GM10847 (cell line): ENCODE data around the gene CAMTA1.

Source experiments
- POLR2A ChIP-seq: IDR thresholded peaks from 2 replicates; pipeline ENCODE4 v1.6.1; 2011; ENCODE audit not compliant: insufficient read length; ENCODE audit errors: extremely low read depth

Gene CAMTA1

DNA sequence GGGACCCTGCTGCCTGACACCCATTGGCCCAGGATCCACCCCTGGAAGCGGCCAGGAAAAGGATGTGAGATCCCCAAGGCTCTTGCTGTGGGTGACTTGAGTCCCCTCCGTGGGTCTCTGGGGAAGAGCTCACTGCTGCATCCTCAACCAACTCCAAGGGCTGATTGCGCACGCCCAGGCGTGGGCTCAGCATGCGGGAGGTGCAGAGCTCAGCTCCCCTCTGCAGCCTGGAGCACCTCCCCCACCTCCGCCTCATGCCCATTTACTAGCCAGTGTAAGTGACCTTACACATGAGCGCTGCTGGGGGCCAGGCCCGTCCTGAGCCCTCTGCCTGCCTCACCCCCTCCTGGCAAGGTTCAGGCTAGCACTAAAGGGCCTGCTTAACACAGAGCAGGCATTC, 847.4 kb downstream of the CAMTA1 start:
- TF ChIP-seq POLR2A, result no peak

GRCh38 chr1:7633506-7634245, 848.4 kb downstream of the CAMTA1 start:
- no peak for TF ChIP-seq POLR2A

- TF ChIP-seq POLR2A, result no peak
Observed at GRCh38 chr1:7634546-7635240, 849.4 kb downstream of the CAMTA1 start.

DNA sequence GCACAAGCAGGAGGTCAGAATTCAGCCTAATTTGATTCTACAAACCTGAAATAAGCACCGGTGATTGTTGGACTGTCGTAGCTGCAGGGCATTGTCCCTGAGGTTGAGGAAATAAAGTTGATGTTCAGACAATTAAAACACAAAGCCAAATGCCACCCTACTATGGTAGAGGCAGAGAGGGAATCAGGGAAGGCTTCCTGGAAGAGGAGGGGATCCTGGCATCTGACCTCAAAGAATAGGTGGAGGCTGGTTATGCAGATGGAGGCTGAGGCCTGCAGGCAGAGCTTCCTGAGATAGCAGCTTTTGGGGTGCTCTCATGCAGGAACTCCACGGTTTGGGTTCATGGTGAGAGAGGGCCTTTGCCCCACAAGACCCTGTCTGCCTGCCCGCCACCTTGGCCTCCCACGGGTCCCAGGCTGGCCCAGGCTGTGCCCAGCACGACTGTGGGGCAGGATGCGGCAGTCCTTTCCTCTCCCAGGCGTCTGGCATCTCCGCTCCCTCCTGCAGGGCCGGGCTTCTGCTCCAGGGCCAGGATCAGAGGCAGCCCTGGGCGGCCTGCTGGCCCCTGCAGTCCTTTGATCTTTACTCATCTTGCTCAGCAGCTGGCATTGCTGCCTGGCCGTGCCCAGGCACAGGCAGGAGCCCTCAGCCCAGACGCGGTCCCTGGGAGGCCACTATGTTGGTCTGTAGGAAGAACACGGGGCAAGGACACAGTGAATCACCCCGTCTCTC, 851.7 kb downstream of the CAMTA1 start:
- no peak for TF ChIP-seq POLR2A

- no peak for TF ChIP-seq POLR2A
Observed at GRCh38 chr1:7638078-7638477, 852.8 kb downstream of the CAMTA1 start.

DNA sequence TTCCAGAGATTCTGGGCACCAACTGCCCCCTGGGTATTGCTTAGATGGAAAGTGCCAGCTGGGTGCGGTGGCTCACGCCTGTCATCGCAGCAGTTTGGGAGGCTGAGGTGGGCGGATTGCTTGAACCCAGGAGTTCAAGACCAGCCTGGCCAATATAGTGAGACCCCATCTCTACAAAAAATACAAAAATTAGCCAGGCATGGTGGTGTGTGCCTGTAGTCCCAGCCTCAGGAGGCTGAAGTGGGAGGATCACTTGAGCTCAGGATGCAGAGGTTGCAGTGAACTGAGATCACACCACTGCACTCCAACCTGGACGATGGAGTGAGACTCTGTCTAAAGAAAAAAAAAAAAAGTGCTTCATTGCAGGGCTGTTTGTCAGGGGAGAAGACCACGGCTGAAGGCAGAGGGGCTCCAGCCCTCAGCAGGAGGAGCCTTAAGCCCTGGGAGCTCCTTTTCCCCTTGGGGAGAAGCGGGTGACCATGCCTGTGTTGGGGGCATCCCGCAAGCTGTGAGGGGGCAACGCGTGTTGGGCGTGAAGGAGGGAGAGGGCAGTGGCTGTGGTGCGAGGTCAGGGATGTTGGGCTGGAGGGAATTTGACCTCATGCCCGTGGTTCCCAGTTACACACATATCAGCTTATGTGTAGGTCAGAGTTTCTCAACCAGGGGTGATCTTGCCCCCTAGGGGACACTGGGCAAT, 854.3 kb downstream of the CAMTA1 start:
- no peak for TF ChIP-seq POLR2A

- TF ChIP-seq POLR2A, result no peak
Observed at GRCh38 chr1:7640350-7640749, 855.1 kb downstream of the CAMTA1 start.

DNA sequence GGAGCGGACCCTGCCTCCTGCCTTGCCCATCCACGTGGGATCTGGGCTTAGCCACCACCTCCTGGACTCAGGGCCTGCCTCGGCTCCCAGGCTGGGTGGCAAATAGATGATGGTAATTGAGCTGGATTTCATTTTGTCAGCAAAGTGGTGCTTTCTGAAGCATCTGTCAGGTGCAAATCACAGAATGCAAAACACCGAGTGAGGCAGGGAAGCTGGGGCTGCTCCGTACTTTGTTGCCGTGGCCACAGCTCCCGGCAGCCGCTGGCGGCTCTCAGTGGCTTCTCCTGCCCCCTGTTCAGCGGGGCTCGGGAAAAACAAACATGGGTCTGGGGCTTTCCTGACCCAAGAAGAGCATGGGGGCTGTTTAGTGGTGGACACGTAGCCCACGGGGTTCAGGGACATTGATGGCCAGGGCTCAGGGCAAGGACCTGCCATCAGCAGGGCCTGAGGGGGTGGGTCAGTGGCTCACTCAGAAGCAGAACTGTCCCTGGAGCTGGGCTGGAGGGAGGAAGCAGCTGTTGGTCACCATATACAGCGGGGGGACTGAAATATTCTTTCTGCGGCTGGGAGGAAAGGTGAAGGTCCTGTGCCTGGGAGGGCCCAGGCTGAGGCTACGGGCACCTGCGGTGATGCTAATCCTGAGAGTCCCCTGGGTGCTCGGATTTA, 855.8 kb downstream of the CAMTA1 start:
- no peak for TF ChIP-seq POLR2A

- no peak for TF ChIP-seq POLR2A
Observed at GRCh38 chr1:7641587-7642417, 856.5 kb downstream of the CAMTA1 start.

DNA sequence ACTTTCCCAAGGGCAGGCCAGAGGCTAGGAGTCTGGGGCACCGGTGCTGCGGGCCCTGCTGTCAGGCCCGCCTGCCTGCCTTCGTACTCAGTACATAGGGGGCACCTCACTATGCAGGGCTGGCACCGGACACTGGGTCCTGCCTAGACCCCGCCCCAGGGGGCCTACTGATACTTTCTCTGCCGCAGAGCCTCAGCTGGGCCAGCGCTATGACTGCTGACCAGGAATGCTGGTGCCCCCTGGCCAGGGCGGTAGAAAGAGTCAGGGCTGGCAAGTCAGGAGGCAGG, 857.1 kb downstream of the CAMTA1 start:
- TF ChIP-seq POLR2A, result no peak

DNA sequence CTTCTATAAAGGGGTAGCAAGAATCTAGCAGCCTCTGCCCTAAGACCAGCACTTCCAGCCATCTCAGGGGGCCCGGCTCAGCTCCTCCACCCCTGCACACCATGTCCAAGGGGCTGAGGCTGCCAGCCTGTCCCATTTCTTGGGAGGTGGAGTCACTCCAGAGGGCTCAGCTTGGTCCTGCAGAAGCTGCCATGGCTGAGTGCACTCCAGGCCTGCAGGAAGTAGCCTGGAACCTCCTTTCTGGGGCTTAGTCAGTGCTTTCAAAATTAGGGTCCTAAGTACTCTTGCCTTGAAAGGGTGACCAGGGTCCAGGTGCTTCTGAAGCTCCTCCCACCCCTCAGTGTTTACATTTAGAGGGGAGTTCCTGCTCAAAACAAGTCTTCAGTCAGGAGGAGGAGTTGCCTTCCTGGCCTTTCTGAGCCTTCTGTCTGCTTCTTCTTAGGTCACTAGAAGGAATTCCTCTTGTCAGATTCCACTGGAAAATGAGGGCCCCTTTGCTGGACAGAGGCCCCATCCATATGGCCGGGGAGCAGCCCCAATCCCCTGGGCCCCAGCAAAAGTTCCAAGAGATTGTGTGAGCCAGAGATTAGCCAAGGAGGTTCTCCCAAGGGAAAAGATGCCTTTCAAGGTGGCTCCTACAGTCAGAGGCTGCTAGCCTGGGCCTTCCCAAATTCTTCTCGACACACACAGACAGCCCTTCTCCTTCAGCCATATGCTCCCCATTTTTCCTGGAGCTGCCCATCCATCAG, 857.7 kb downstream of the CAMTA1 start:
- no peak for TF ChIP-seq POLR2A

- TF ChIP-seq POLR2A, result no peak
Observed at GRCh38 chr1:7643530-7643929, 858.3 kb downstream of the CAMTA1 start.

- no peak for TF ChIP-seq POLR2A
Observed at GRCh38 chr1:7644086-7644485, 858.8 kb downstream of the CAMTA1 start.

GRCh38 chr1:7644961-7645750, 859.9 kb downstream of the CAMTA1 start:
- TF ChIP-seq POLR2A, result no peak

DNA sequence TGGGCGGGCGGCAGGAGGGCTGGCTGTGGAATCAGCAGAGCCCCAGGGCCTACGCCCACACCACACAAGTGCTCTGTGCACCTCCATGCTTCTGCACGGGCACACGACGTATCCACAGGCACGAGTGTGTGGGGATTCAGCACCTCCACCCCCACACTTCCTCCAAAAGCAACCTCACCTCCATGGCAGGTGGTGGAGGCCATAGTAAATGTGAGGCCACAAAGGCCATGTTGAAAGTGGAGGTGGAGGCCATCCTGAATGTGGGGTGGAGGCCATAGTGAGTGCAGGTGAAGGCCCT, 860.4 kb downstream of the CAMTA1 start:
- TF ChIP-seq POLR2A, result no peak
